ENCODE measurements around the gene SOX6. TPM values are rescaled to one million over a fixed set of nuclear protein-coding genes. Genes with fewer than 3 reads are reported as not detected.

The SOX6 gene
- total RNA-seq, 2 experiments from 2014 or later: 0.36 TPM; not detected in 1

DNA sequence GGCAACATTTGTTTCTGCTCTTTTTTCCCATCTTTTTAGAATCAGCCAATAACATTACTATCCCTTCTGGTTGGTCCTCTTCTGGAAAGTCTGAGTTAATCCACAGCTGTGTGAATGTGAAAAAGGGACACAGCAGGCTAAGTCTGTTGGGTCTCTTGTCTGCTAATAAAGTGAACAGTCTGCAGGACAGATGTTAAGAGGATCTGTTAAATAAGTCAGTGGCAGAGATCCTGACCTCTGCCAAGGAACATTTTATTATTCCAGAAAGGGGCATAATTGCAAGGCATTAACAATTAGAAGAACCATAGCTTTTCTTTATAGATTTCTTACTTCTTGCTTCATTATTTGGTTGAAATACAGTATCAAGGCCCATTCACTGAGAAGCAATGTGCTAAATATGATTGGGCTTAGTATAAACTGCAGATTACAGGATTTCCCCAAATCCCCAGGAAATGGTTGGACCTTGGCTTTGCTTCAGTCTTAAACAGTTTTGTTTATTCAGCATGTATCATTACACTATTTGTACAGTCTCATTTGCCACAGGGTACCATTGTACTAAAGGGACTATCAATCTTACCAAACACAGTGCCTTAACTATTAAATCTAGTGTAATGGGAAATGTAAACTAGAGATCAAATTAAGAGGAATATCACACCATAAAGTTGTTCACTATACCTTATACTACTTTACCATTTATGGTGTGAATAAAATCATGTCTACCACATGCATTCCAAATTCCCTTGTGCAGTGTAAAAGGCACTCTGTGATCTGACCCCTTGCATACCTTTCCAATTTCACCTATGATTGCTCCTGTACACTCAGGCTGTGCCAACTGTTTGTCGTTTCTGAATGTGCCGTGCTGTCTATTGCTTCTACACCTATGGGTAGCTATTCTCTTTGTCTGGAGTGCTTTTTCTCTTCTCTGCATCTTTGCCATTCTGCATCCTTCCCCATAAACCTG, 274.0 kb downstream of the SOX6 start:
- no peaks in the 10 kb centered on the region for H3K36me3 Mint-ChIP-seq (ENCODE audit: low read depth)
- no peaks in the 10 kb centered on the region for H3K4me1 Mint-ChIP-seq (ENCODE audit: low read depth)
- no peak overlapping the region for H3K4me3 Mint-ChIP-seq
- no peaks in the 10 kb centered on the region for H3K27me3 Mint-ChIP-seq
- peaks cover 2% of the 10 kb centered on the region for H3K9me3 Mint-ChIP-seq
- ChIA-PET CTCF (no interaction called here), POLR2A (no interaction called here)
- TF ChIP-seq, protein P1, sequence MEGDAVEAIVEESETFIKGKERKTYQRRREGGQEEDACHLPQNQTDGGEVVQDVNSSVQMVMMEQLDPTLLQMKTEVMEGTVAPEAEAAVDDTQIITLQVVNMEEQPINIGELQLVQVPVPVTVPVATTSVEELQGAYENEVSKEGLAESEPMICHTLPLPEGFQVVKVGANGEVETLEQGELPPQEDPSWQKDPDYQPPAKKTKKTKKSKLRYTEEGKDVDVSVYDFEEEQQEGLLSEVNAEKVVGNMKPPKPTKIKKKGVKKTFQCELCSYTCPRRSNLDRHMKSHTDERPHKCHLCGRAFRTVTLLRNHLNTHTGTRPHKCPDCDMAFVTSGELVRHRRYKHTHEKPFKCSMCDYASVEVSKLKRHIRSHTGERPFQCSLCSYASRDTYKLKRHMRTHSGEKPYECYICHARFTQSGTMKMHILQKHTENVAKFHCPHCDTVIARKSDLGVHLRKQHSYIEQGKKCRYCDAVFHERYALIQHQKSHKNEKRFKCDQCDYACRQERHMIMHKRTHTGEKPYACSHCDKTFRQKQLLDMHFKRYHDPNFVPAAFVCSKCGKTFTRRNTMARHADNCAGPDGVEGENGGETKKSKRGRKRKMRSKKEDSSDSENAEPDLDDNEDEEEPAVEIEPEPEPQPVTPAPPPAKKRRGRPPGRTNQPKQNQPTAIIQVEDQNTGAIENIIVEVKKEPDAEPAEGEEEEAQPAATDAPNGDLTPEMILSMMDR (IDR thresholded peaks at IDR 0.05): no peak
- no peak overlapping the region for H3K27ac Mint-ChIP-seq
- DNase-seq: no peak
- intact Hi-C loops (cut with micrococcal nuclease): no loop called here
- ATAC-seq: no peak

DNA sequence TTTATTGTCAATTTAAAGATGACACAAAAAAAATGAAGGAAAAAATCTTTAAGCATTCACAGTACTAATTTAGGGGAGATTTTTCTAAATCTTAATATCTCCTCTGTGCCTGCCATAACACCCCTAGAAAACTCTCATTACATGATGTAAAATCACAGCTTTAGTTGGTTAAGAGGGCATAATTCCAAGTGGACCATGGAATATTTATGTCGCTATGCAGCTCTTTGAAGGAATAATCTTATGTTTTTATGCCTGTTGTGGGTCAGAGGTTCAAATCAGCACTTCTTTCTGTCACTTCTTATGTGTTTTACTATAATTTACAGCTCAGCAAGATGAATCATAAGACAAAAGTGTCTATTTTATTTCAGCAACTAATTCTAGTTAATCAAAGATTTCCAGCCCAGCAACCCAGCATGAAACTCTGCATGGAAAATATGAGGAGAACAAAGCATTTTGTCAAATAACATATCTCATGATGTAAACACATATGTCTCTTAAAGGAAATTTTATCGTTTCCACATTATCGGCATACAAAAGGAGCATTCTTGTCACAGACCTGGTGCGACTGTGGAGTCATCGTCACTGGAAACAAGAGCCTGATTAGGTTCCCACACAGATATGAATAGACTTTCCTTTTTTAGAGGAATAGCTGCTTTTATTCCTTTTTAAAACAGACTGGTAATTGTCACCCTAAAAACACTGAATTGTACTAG, 274.8 kb downstream of the SOX6 start:
- Mint-ChIP-seq H3K9me3 (peaks cover 6% of the 10 kb centered on the region), H3K27ac (no peak overlapping the region), H3K27me3 (no peaks in the 10 kb centered on the region), H3K4me1 (ENCODE audit: low read depth) (no peaks in the 10 kb centered on the region), H3K36me3 (ENCODE audit: low read depth) (no peaks in the 10 kb centered on the region), H3K4me3 (no peak overlapping the region)
- CTCF ChIA-PET: no interaction called here
- POLR2A ChIA-PET: no interaction called here
- ATAC-seq (no peak), DNase-seq (no peak)
- TF ChIP-seq, protein P1 (IDR thresholded peaks at IDR 0.05): no peak
- intact Hi-C loops (cut with micrococcal nuclease): no loop called here

DNA sequence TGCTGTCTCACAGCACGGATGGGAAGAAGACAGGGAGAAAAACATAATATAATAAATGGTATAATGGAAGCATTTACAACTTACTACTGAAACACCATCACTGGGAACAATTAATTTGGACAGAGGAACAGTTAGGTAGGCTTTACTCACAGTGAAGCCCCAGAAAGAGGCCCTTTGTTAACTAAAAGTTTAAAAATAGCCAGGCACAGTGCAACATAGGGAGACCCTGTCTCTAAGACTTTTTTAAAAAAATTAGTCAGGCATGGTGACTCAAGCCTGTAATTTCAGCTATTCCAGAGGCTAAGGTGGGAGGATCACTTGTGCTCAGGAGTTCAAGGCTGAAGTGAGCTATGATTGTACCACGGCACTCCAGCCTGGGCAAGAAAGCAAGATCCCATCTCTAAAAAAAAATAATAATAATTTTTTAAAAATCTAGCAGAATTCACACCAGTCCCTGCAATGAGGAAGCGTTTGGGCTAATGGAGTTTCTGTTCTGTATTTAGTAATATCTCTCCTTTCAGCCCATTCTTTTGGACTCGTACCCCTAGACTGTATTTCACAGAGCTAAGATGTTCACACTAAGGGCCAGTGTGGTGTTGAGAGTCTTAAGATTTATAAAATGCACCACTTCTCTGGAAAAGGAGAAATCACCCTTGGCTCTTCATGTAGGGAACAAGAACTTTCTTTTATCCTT, 275.5 kb downstream of the SOX6 start:
- POLR2A ChIA-PET: no interaction called here
- intact Hi-C loops (cut with micrococcal nuclease): no loop called here
- no peak for ATAC-seq
- no peaks in the 10 kb centered on the region for H3K36me3 Mint-ChIP-seq (ENCODE audit: low read depth)
- H3K27ac Mint-ChIP-seq: no peak overlapping the region
- TF ChIP-seq, protein P1 (IDR thresholded peaks at IDR 0.05): no peak
- no peak overlapping the region for H3K4me3 Mint-ChIP-seq
- CTCF ChIA-PET: no interaction called here
- H3K27me3 Mint-ChIP-seq: no peaks in the 10 kb centered on the region
- H3K9me3 Mint-ChIP-seq: peaks cover 10% of the 10 kb centered on the region
- no peaks in the 10 kb centered on the region for H3K4me1 Mint-ChIP-seq (ENCODE audit: low read depth)
- DNase-seq: no peak

DNA sequence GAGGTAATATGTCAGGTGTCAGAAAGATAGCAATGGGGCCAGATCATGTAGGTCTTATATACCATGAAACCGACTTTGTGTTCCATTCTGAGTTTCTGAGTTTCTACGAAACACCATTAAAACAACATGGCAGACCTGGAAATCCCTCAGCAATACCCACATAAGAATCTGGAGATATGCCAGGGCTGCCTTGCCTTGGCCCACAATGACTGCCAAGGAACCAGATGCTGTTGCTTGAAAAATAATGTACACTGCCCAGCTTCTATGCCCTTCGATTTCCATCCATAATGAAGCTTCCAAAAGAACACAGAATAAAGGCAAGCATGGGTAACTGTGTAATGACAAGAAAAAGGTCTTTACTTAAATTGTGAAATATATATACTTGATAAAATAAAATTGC, 277.4 kb downstream of the SOX6 start:
- intact Hi-C loops (cut with micrococcal nuclease): no loop called here
- POLR2A ChIA-PET: no interaction called here
- H3K4me1 Mint-ChIP-seq (ENCODE audit: low read depth): no peaks in the 10 kb centered on the region
- peaks cover 20% of the 10 kb centered on the region for H3K9me3 Mint-ChIP-seq
- no peaks in the 10 kb centered on the region for H3K27me3 Mint-ChIP-seq
- no peak overlapping the region for H3K27ac Mint-ChIP-seq
- DNase-seq (no peak), ATAC-seq (no peak)
- CTCF ChIA-PET: no interaction called here
- TF ChIP-seq, protein P1 (IDR thresholded peaks at IDR 0.05): no peak
- no peak overlapping the region for H3K4me3 Mint-ChIP-seq
- no peaks in the 10 kb centered on the region for H3K36me3 Mint-ChIP-seq (ENCODE audit: low read depth)
